ENCODE data around the gene C1orf159. TPM values are rescaled to one million over a fixed set of nuclear protein-coding genes. Genes with fewer than 3 reads are reported as not detected.
A peak's percentile ranks its signal among the peaks of the same experiment; 100 is the strongest.

C1orf159 gene
- total RNA-seq, 1 donor from 2014 or later, result 2.1 TPM

- Histone ChIP-seq H3K36me3 (ENCODE audit: control insufficient read depth in 3 of 3, insufficient read depth in 3 of 3, low read length in 3 of 3) (no peaks in the 10 kb centered on the region), H3K9ac (ENCODE audit: low read depth in 1 of 3, low read length in 3 of 3) (no peak overlapping the region), H3K4me1 (ENCODE audit: control insufficient read depth in 3 of 3, insufficient read depth in 3 of 3, low read length in 3 of 3) (peaks cover 0 to 3% (median 0%) of the 10 kb centered on the region in 3 donors), H3K4me3 (ENCODE audit: low read length in 3 of 3) (no peak overlapping the region), H3K9me3 (ENCODE audit: control insufficient read depth in 3 of 3, low read length in 3 of 3) (no peaks in the 10 kb centered on the region), H3K27me3 (ENCODE audit: control insufficient read depth in 3 of 3, insufficient read depth in 3 of 3, low read length in 3 of 3) (peaks cover 10 to 27% (median 17%) of the 10 kb centered on the region in 3 donors), H3K27ac (ENCODE audit: low read depth, low read length) (no peak overlapping the region)
These were observed 18.5 kb upstream of the C1orf159 start for GRCh38 chr1:1134300-1134970.

DNA sequence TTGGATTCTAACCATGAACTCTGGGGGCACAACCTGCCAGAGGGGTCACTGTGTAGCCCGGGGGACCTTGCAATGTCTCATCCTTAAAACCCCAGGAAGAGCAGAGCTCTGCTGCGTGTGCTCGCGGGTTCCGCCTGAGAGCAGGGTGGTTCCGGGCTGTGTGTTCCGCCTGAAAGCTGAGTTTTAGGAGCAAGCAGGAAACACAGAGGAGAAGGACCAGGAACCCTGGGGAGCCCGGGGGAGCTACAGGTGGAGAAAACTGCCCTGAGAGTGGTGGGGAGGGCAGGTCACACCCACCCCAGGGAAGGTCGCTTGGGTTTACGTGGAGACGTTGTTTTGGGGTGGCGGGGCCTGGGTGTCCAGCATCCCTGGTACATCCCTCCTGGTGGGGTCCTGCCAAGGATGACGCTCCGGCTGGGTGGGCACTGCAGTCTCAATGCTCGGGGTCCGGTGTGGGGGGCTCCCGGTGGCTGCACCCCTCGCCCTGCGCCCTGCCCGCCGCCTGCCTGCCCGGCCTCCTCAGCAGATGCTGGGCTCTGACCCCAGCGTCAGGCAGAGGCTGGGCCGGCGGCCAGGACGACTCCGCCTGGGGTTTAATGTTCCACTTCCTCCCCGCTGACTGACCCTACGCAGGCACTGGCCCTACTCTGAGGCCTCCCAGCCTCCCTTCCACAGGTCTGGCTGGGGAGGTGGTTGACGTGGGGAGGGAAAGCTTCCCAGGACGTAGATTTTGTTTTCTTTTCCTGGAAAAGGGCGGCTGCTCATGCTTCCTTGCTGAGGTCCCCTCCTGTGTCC lies 17.3 kb upstream of the C1orf159 start:
- Histone ChIP-seq H3K4me1 (ENCODE audit: control insufficient read depth in 3 of 3, insufficient read depth in 3 of 3, low read length in 3 of 3) (peaks cover 0 to 3% (median 0%) of the 10 kb centered on the region in 3 donors), H3K9me3 (ENCODE audit: control insufficient read depth in 3 of 3, low read length in 3 of 3) (no peaks in the 10 kb centered on the region), H3K4me3 (ENCODE audit: low read length in 3 of 3) (no peak overlapping the region), H3K27ac (ENCODE audit: low read depth, low read length) (peak overlapping the region; percentile 36), H3K27me3 (ENCODE audit: control insufficient read depth in 3 of 3, insufficient read depth in 3 of 3, low read length in 3 of 3) (peaks cover 7 to 22% (median 12%) of the 10 kb centered on the region in 3 donors), H3K36me3 (ENCODE audit: control insufficient read depth in 3 of 3, insufficient read depth in 3 of 3, low read length in 3 of 3) (no peaks in the 10 kb centered on the region), H3K9ac (ENCODE audit: low read depth in 1 of 3, low read length in 3 of 3) (peak overlapping the region in 1 of 3 donors; percentile 16)

DNA sequence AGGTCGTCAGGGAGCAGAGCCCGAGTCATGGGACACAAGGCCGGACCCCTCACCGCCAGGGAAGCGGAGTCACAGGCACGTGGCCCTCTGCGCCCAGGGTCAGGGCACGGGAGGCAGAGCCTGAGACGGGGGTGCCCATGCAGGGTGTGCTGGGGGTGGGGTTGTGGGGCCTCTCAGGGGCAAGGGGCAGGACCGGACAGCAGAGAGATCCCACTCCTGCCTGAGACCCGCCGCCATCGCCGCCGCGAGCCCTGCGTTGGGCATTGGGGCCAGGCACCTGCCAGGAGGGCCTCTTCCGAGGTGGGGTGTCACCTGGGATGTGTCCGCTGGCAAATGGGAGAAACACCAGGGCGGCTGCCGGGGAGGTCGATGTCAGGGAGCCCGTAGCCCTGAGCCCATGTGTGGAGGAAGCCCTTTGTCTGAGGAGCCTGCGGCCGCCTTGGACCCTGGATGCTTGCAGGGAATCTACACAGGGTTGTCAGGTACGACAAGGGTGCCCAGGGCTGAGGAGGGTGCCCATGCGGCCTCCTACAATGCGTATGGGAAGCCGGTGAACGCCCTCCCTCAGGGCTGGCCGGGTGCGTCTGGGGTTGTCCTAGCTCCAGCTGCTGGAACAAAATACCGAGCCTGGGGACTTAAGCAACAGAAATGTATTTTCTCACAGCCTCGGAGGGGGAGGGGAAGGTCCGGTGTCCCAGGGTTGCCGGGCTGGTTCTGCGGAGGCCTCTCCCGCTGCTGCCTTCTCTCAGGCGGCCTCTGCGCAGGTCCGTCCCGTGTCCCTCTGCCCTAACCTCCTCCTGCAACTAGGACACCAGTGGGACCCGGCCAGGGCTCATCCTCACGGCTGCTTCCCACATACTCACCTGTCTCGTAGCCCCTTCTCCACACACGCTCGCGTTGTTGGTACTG lies 16.4 kb upstream of the C1orf159 start:
- Histone ChIP-seq H3K4me1 (ENCODE audit: control insufficient read depth in 3 of 3, insufficient read depth in 3 of 3, low read length in 3 of 3) (peaks cover 0 to 3% (median 0%) of the 10 kb centered on the region in 3 donors), H3K9ac (ENCODE audit: low read depth in 1 of 3, low read length in 3 of 3) (no peak overlapping the region), H3K36me3 (ENCODE audit: control insufficient read depth in 3 of 3, insufficient read depth in 3 of 3, low read length in 3 of 3) (no peaks in the 10 kb centered on the region), H3K27ac (ENCODE audit: low read depth, low read length) (peak overlapping the region; percentile 40), H3K27me3 (ENCODE audit: control insufficient read depth in 3 of 3, insufficient read depth in 3 of 3, low read length in 3 of 3) (peaks cover 7 to 22% (median 9%) of the 10 kb centered on the region in 3 donors), H3K9me3 (ENCODE audit: control insufficient read depth in 3 of 3, low read length in 3 of 3) (no peaks in the 10 kb centered on the region), H3K4me3 (ENCODE audit: low read length in 3 of 3) (no peak overlapping the region)

DNA sequence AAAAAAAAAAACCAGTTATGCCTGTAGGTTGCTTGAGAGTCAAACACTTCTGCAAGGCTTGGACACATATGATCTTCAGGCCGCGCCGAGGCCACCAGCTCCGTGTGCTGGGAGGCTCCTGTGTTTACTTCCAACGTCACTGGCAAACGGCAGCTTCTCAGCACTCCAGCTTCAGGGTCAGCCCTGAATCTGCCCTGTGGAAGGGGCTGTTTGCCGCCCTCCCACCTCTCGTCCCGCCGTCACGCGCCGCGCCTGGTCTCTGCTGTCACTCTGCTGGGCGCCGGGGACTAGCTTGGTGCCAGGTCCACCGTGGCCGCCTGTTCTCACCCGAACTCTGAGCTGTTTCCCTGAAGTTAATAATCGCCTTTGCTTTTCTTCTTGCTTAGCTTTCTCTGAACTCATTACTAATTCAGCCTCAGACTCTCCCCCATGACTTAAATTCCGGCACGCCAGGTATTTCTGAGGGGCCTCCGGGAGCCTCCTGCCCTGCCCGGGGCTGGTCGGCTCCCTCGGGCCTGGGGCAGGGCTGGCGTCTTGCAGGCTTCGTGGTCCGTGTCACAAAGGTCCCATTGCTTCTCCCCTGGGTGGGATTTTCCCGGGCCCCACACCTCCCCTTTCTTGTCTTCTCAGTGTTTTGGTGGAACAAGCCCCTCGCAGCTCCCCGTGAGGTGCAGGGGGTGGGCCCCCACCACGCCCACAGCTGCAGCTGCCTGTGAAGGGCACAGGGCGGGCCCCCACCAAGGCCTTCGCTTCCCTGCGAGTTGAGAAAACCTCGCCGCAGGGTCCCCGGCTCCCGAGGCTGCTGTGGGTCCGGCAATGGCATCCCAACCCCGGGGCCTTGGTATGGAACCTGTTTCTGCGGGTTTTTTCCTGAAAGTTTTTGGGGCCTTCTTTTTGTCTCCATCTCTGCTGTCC lies 14.6 kb upstream of the C1orf159 start:
- Histone ChIP-seq H3K4me1 (ENCODE audit: control insufficient read depth in 3 of 3, insufficient read depth in 3 of 3, low read length in 3 of 3) (peaks cover 0 to 3% (median 0%) of the 10 kb centered on the region in 3 donors), H3K4me3 (ENCODE audit: low read length in 3 of 3) (no peak overlapping the region), H3K9me3 (ENCODE audit: control insufficient read depth in 3 of 3, low read length in 3 of 3) (no peaks in the 10 kb centered on the region), H3K9ac (ENCODE audit: low read depth in 1 of 3, low read length in 3 of 3) (no peak overlapping the region), H3K36me3 (ENCODE audit: control insufficient read depth in 3 of 3, insufficient read depth in 3 of 3, low read length in 3 of 3) (no peaks in the 10 kb centered on the region), H3K27ac (ENCODE audit: low read depth, low read length) (no peak overlapping the region), H3K27me3 (ENCODE audit: control insufficient read depth in 3 of 3, insufficient read depth in 3 of 3, low read length in 3 of 3) (peaks cover 1 to 10% (median 6%) of the 10 kb centered on the region in 3 donors)

- no peaks in the 10 kb centered on the region for H3K36me3 ChIP-seq (ENCODE audit: control insufficient read depth in 3 of 3, insufficient read depth in 3 of 3, low read length in 3 of 3)
- H3K9ac ChIP-seq (ENCODE audit: low read depth in 1 of 3, low read length in 3 of 3), result no peak overlapping the region
- peaks cover 0 to 3% (median 0%) of the 10 kb centered on the region in 3 donors for H3K4me1 ChIP-seq (ENCODE audit: control insufficient read depth in 3 of 3, insufficient read depth in 3 of 3, low read length in 3 of 3)
- peaks cover 0 to 6% (median 4%) of the 10 kb centered on the region in 3 donors for H3K27me3 ChIP-seq (ENCODE audit: control insufficient read depth in 3 of 3, insufficient read depth in 3 of 3, low read length in 3 of 3)
- H3K9me3 ChIP-seq (ENCODE audit: control insufficient read depth in 3 of 3, low read length in 3 of 3), result no peaks in the 10 kb centered on the region
- H3K4me3 ChIP-seq (ENCODE audit: low read length in 3 of 3), result no peak overlapping the region
- H3K27ac ChIP-seq (ENCODE audit: low read depth, low read length), result no peak overlapping the region
These were observed 13.5 kb upstream of the C1orf159 start for GRCh38 chr1:1129381-1129821.

DNA sequence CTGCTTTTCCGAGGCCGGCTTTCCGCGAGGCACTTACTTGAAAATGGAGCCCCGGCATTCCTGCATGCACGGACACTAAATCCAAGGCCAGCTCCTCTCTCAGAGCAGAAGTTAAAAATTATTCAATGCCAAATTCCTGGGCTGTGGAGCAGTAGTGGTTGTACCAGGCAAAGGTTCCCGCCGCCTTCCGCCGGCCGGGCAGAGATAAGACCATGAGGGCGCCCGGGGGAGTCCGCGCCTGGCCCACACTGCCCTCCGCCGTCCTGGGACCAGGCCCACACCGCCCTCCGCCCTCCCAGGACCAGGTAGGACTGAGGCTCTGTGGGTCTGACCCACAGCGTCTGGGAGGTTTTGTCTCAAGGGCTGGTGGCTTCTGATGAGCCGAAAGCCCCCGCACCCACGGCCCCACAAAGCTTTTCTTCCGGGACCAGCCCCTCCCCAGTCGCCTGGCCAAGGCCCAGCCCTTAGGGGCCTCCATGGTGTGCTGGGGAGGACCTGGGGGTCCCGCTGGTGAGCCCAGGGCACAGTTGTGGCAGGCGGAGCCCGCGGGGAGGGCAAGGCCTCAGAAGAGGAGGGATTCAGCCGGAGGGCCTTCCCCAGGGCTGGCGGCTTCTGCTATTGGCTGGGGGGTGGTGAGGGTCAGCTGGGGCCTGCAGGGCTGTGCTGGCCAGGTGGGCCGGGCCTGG lies 12.7 kb upstream of the C1orf159 start:
- H3K4me3 ChIP-seq (ENCODE audit: low read length in 3 of 3), result no peak overlapping the region
- no peaks in the 10 kb centered on the region for H3K36me3 ChIP-seq (ENCODE audit: control insufficient read depth in 3 of 3, insufficient read depth in 3 of 3, low read length in 3 of 3)
- H3K27ac ChIP-seq (ENCODE audit: low read depth, low read length), result no peak overlapping the region
- peaks cover 0 to 3% (median 0%) of the 10 kb centered on the region in 3 donors for H3K4me1 ChIP-seq (ENCODE audit: control insufficient read depth in 3 of 3, insufficient read depth in 3 of 3, low read length in 3 of 3)
- H3K9me3 ChIP-seq (ENCODE audit: control insufficient read depth in 3 of 3, low read length in 3 of 3), result peaks cover 0 to 7% (median 0%) of the 10 kb centered on the region in 3 donors
- H3K27me3 ChIP-seq (ENCODE audit: control insufficient read depth in 3 of 3, insufficient read depth in 3 of 3, low read length in 3 of 3), result peaks cover 6 to 10% (median 7%) of the 10 kb centered on the region in 3 donors
- H3K9ac ChIP-seq (ENCODE audit: low read depth in 1 of 3, low read length in 3 of 3), result no peak overlapping the region

- no peak overlapping the region for H3K9ac ChIP-seq (ENCODE audit: low read depth in 1 of 3, low read length in 3 of 3)
- peaks cover 0 to 7% (median 0%) of the 10 kb centered on the region in 3 donors for H3K9me3 ChIP-seq (ENCODE audit: control insufficient read depth in 3 of 3, low read length in 3 of 3)
- no peak overlapping the region for H3K4me3 ChIP-seq (ENCODE audit: low read length in 3 of 3)
These were observed 11.9 kb upstream of the C1orf159 start for GRCh38 chr1:1127551-1128451.

DNA sequence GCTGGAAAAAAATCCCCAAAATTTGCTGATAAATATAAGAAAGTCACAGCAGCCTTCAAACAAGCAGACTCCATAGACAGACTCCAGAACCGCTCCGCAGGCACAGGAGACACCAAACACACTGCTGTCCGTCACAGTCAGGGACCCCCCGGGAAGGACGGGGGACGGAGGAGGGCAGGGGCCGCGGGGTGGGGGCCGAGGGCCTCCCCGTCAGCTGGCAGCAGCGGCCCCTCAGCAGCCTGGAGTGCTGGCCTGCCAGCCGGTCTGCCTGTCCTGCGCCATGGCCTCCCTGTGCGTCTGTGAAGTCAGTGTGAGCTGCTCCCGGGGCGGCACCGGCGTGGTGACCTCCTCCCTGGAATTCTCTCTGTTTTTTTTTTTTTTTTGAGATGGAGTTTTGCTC lies 10.1 kb upstream of the C1orf159 start:
- peaks cover 0 to 8% (median 0%) of the 10 kb centered on the region in 3 donors for H3K4me1 ChIP-seq (ENCODE audit: control insufficient read depth in 3 of 3, insufficient read depth in 3 of 3, low read length in 3 of 3)
- H3K27me3 ChIP-seq (ENCODE audit: control insufficient read depth in 3 of 3, insufficient read depth in 3 of 3, low read length in 3 of 3), result peaks cover 16 to 30% (median 20%) of the 10 kb centered on the region in 3 donors
- H3K4me3 ChIP-seq (ENCODE audit: low read length in 3 of 3), result no peak overlapping the region
- no peak overlapping the region for H3K9ac ChIP-seq (ENCODE audit: low read depth in 1 of 3, low read length in 3 of 3)
- H3K27ac ChIP-seq (ENCODE audit: low read depth, low read length), result no peak overlapping the region
- peaks cover 0 to 7% (median 0%) of the 10 kb centered on the region in 3 donors for H3K9me3 ChIP-seq (ENCODE audit: control insufficient read depth in 3 of 3, low read length in 3 of 3)
- no peaks in the 10 kb centered on the region for H3K36me3 ChIP-seq (ENCODE audit: control insufficient read depth in 3 of 3, insufficient read depth in 3 of 3, low read length in 3 of 3)

More at GRCh38 chr1:1127551-1128451, 11.9 kb upstream of the C1orf159 start:
- H3K4me1 ChIP-seq (ENCODE audit: control insufficient read depth in 3 of 3, insufficient read depth in 3 of 3, low read length in 3 of 3), result peaks cover 0 to 2% (median 0%) of the 10 kb centered on the region in 3 donors
- H3K27me3 ChIP-seq (ENCODE audit: control insufficient read depth in 3 of 3, insufficient read depth in 3 of 3, low read length in 3 of 3), result peaks cover 6 to 18% (median 15%) of the 10 kb centered on the region in 3 donors
- no peak overlapping the region for H3K27ac ChIP-seq (ENCODE audit: low read depth, low read length)
- no peaks in the 10 kb centered on the region for H3K36me3 ChIP-seq (ENCODE audit: control insufficient read depth in 3 of 3, insufficient read depth in 3 of 3, low read length in 3 of 3)
